Immature natural killer cell (primary cell): ENCODE data around the gene C8B. TPM values are rescaled to one million over a fixed set of nuclear protein-coding genes. Genes with fewer than 3 reads are reported as not detected.

ENCODE experiments used
- DNase-seq, 3 donors: peaks; one replicate each; pipeline ENCODE4 v3.0.0; 2022; ENCODE audit warnings: mixed read lengths in 1 of 3
- H3K27ac Mint-ChIP-seq, 6 donors: one replicate each; pipeline ENCODE4 v1.8.0; 2020; ENCODE audit warnings: mixed read lengths in 6 of 6, mild to moderate bottlenecking in 5 of 6, inconsistent platforms in 4 of 6, moderate library complexity in 3 of 6
- H3K27me3 Mint-ChIP-seq, 3 donors: one replicate each; pipeline ENCODE4 v1.8.0; 2020 to 2021; ENCODE audit warnings: low read depth in 3 of 3, mild to moderate bottlenecking in 3 of 3, mixed read lengths in 3 of 3, moderate library complexity in 3 of 3, inconsistent platforms in 1 of 3
- H3K36me3 Mint-ChIP-seq, 3 donors: one replicate each; pipeline ENCODE4 v1.8.0; 2020; ENCODE audit warnings: mixed read lengths in 3 of 3, inconsistent platforms in 2 of 3, mild to moderate bottlenecking in 2 of 3
- H3K4me1 Mint-ChIP-seq, 2 donors: one replicate each; pipeline ENCODE4 v1.8.0; 2020; ENCODE audit warnings: inconsistent platforms in 2 of 2, mild to moderate bottlenecking in 2 of 2, mixed read lengths in 2 of 2, moderate library complexity in 1 of 2
- H3K4me3 Mint-ChIP-seq, 5 donors: one replicate each; pipeline ENCODE4 v1.8.0; 2020; ENCODE audit warnings: mild to moderate bottlenecking in 5 of 5, mixed read lengths in 5 of 5, inconsistent platforms in 3 of 5, moderate library complexity in 3 of 5
- H3K9me3 Mint-ChIP-seq, 6 donors: one replicate each; pipeline ENCODE4 v1.8.0; 2020; ENCODE audit warnings: mild to moderate bottlenecking in 6 of 6, mixed read lengths in 6 of 6, inconsistent platforms in 4 of 6, moderate library complexity in 3 of 6
- polyA plus RNA-seq, 3 donors: library from polyadenylated mRNA; unstranded; fragments of 300-500 nt; fragmentation: Illumina TruSeq; gene quantifications; one replicate each; pipeline ENCODE4 v1.2.3, GENCODE V29; 2021

Gene C8B
- polyA plus RNA-seq, 3 donors from 2014 or later = not detected

- no peaks in the 10 kb centered on the region for H3K36me3 Mint-ChIP-seq
- DNase-seq = no peak
- no peaks in the 10 kb centered on the region for H3K4me1 Mint-ChIP-seq
- H3K4me3 Mint-ChIP-seq = no peak overlapping the region
- no peak overlapping the region for H3K27ac Mint-ChIP-seq
- H3K27me3 Mint-ChIP-seq = peaks cover 0 to 5% (median 4%) of the 10 kb centered on the region in 3 donors
- no peaks in the 10 kb centered on the region for H3K9me3 Mint-ChIP-seq
Observed at GRCh38 chr1:56985857-56986256, 20.0 kb upstream of the C8B start.

GRCh38 chr1:56983484-56983883 is 17.7 kb upstream of the C8B start:
- H3K36me3 Mint-ChIP-seq = peaks cover 0 to 3% (median 0%) of the 10 kb centered on the region in 3 donors
- peaks cover under 1 to 4% (median 3%) of the 10 kb centered on the region in 3 donors for H3K27me3 Mint-ChIP-seq
- H3K4me3 Mint-ChIP-seq = no peak overlapping the region
- no peaks in the 10 kb centered on the region for H3K9me3 Mint-ChIP-seq
- H3K27ac Mint-ChIP-seq = no peak overlapping the region
- no peaks in the 10 kb centered on the region for H3K4me1 Mint-ChIP-seq
- DNase-seq = no peak

DNA sequence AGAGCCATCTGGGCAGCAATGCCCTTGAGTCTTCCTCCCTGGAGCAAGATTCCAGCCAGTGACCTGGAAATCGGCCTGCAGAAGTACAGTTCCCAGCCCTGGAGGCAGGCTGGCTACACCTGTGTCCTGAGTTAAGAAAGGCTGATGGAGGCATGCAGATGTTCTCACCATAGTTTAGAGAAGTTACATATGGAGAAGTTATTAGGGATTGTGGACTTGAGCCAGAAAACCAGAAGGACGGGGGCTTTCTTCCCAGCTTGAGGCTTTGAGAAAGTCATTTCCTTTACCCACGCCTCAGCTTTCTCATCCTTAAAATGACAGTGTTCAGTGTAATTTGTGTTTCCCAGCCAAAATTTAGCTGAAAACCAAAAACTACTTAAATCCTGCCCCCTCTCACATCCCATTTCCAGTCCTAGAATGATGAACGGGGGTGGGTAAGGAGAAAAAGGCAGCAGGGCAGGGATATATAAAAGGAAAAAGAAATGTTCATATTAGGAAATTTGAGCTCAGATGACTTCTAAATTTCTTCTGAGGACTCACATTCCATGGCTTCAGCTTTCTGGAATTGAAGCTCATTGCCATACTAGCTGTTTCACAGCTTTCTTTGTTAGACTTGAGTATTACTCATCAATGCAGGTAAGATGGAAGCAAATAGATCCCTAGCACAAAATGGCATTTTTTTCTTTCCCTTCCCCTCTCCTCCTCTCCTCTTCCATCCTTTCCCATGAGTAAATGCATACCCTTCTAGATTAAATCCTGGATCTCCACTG is 14.4 kb upstream of the C8B start:
- peaks cover 3 to 4% (median 3%) of the 10 kb centered on the region in 3 donors for H3K27me3 Mint-ChIP-seq
- H3K4me1 Mint-ChIP-seq = peaks cover 15 to 23% of the 10 kb centered on the region in 2 donors

GRCh38 chr1:56978819-56979218 is 13.0 kb upstream of the C8B start:
- peaks cover 0 to 3% (median 0%) of the 10 kb centered on the region in 3 donors for H3K36me3 Mint-ChIP-seq
- H3K4me1 Mint-ChIP-seq = peaks cover 28 to 37% of the 10 kb centered on the region in 2 donors
- no peak for DNase-seq
- no peak overlapping the region for H3K4me3 Mint-ChIP-seq
- H3K9me3 Mint-ChIP-seq = no peaks in the 10 kb centered on the region
- H3K27me3 Mint-ChIP-seq = peaks cover 3 to 4% (median 3%) of the 10 kb centered on the region in 3 donors
- no peak overlapping the region for H3K27ac Mint-ChIP-seq

More for the DNA sequence above, 14.4 kb upstream of the C8B start:
- H3K36me3 Mint-ChIP-seq = peaks cover 0 to 3% (median 0%) of the 10 kb centered on the region in 3 donors
- no peak for DNase-seq
- H3K9me3 Mint-ChIP-seq = no peaks in the 10 kb centered on the region
- no peak overlapping the region for H3K27ac Mint-ChIP-seq
- H3K4me3 Mint-ChIP-seq = no peak overlapping the region

- Mint-ChIP-seq H3K36me3 (peaks cover 0 to 3% (median 0%) of the 10 kb centered on the region in 3 donors), H3K4me3 (no peak overlapping the region), H3K27ac (peak overlapping the region in 1 of 6 donors; percentile 68), H3K9me3 (no peaks in the 10 kb centered on the region), H3K27me3 (peaks cover 3 to 4% (median 3%) of the 10 kb centered on the region in 3 donors), H3K4me1 (peaks cover 31 to 42% of the 10 kb centered on the region in 2 donors)
- peak in 2 of 3 donors; percentile 11 to 12 for DNase-seq
Observed at GRCh38 chr1:56977910-56978309, 12.1 kb upstream of the C8B start.

DNA sequence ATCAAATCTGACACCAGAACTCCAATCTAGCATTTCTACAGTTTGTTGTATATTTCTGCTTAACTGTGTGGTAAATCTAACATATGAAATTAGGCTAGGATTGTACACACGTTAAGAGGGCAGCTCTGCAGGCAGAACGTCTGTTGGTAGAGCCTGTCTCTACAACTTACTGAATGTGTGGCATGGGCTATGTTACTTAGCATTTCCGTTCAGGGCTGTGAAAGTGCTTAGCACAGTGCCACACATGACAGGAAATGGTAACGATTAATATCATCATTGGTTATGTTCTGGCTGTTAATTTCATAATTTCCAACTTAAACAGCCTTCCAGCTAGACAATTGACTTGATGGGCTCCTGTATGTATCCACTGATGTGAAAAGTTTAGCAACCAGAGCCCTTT is 9.6 kb upstream of the C8B start:
- peak overlapping the region; percentile 3 to 69 (median 51) for H3K4me3 Mint-ChIP-seq
- H3K4me1 Mint-ChIP-seq = peaks cover 31 to 45% of the 10 kb centered on the region in 2 donors
- peaks cover 0 to 3% (median 0%) of the 10 kb centered on the region in 3 donors for H3K36me3 Mint-ChIP-seq
- DNase-seq = peak; percentile 13 to 41 (median 40)
- peak overlapping the region; percentile 59 to 93 (median 79) for H3K27ac Mint-ChIP-seq
- no peaks in the 10 kb centered on the region for H3K9me3 Mint-ChIP-seq
- H3K27me3 Mint-ChIP-seq = peaks cover 0 to 5% (median 2%) of the 10 kb centered on the region in 3 donors

- Mint-ChIP-seq H3K4me3 (peak overlapping the region in 1 of 5 donors; percentile 36), H3K27me3 (peaks cover 0 to 5% (median 0%) of the 10 kb centered on the region in 3 donors), H3K4me1 (peaks cover 31 to 45% of the 10 kb centered on the region in 2 donors), H3K9me3 (no peaks in the 10 kb centered on the region), H3K36me3 (no peaks in the 10 kb centered on the region), H3K27ac (peak overlapping the region in 4 of 6 donors; percentile 55 to 93 (median 69))
- DNase-seq = peak in 1 of 3 donors; percentile 2
Observed at GRCh38 chr1:56973923-56974742, 8.3 kb upstream of the C8B start.

GRCh38 chr1:56972976-56973375 is 7.2 kb upstream of the C8B start:
- no peaks in the 10 kb centered on the region for H3K9me3 Mint-ChIP-seq
- H3K4me3 Mint-ChIP-seq = no peak overlapping the region
- H3K36me3 Mint-ChIP-seq = no peaks in the 10 kb centered on the region
- DNase-seq = no peak
- H3K4me1 Mint-ChIP-seq = peaks cover 31 to 45% of the 10 kb centered on the region in 2 donors
- H3K27ac Mint-ChIP-seq = no peak overlapping the region
- peaks cover 0 to 4% (median 2%) of the 10 kb centered on the region in 3 donors for H3K27me3 Mint-ChIP-seq

- H3K36me3 Mint-ChIP-seq = no peaks in the 10 kb centered on the region
- no peaks in the 10 kb centered on the region for H3K9me3 Mint-ChIP-seq
- no peak overlapping the region for H3K4me3 Mint-ChIP-seq
- H3K4me1 Mint-ChIP-seq = peaks cover 18 to 22% of the 10 kb centered on the region in 2 donors
- peaks cover 0 to 4% (median 2%) of the 10 kb centered on the region in 3 donors for H3K27me3 Mint-ChIP-seq
- no peak for DNase-seq
- H3K27ac Mint-ChIP-seq = no peak overlapping the region
Observed at GRCh38 chr1:56970280-56970679, 4.5 kb upstream of the C8B start.

GRCh38 chr1:56968878-56969495 is 3.2 kb upstream of the C8B start:
- Mint-ChIP-seq H3K4me1 (peaks cover 5 to 10% of the 10 kb centered on the region in 2 donors), H3K27ac (no peak overlapping the region), H3K36me3 (no peaks in the 10 kb centered on the region), H3K9me3 (no peaks in the 10 kb centered on the region), H3K27me3 (peaks cover 0 to 4% (median 2%) of the 10 kb centered on the region in 3 donors), H3K4me3 (no peak overlapping the region)
- no peak for DNase-seq

GRCh38 chr1:56967900-56968832 is 2.4 kb upstream of the C8B start:
- Mint-ChIP-seq H3K4me1 (peaks cover 0 to 4% of the 10 kb centered on the region in 2 donors), H3K4me3 (no peak overlapping the region), H3K27me3 (peaks cover 0 to 4% (median 2%) of the 10 kb centered on the region in 3 donors), H3K36me3 (no peaks in the 10 kb centered on the region), H3K27ac (no peak overlapping the region), H3K9me3 (no peaks in the 10 kb centered on the region)
- DNase-seq = peak in 2 of 3 donors; percentile 8 to 11

GRCh38 chr1:56967355-56967754 is 1.5 kb upstream of the C8B start:
- H3K36me3 Mint-ChIP-seq = no peaks in the 10 kb centered on the region
- H3K27ac Mint-ChIP-seq = no peak overlapping the region
- no peak for DNase-seq
- no peak overlapping the region for H3K4me3 Mint-ChIP-seq
- H3K27me3 Mint-ChIP-seq = peaks cover 0 to 4% (median 2%) of the 10 kb centered on the region in 3 donors
- no peaks in the 10 kb centered on the region for H3K9me3 Mint-ChIP-seq
- H3K4me1 Mint-ChIP-seq = no peaks in the 10 kb centered on the region

- H3K27me3 Mint-ChIP-seq = peaks cover 0 to 4% (median 2%) of the 10 kb centered on the region in 3 donors
- H3K27ac Mint-ChIP-seq = no peak overlapping the region
- H3K4me1 Mint-ChIP-seq = no peaks in the 10 kb centered on the region
- H3K4me3 Mint-ChIP-seq = no peak overlapping the region
- no peaks in the 10 kb centered on the region for H3K9me3 Mint-ChIP-seq
- no peaks in the 10 kb centered on the region for H3K36me3 Mint-ChIP-seq
- DNase-seq = no peak
Observed at GRCh38 chr1:56966698-56966999, 834 bp upstream of the C8B start.
